HG03571 (cell line): ENCODE data around the gene DBH.

Source experiments
- ATAC-seq: cut with Tn5 transposase; IDR thresholded peaks from one replicate; pipeline ENCODE4 v1.9.1; 2021; ENCODE audit not compliant: unreplicated experiment

The DBH gene

GRCh38 chr9:133681658-133682306, 45.6 kb downstream of the DBH start:
- ATAC-seq, result no peak

- ATAC-seq, result no peak
These were observed 46.8 kb downstream of the DBH start for GRCh38 chr9:133682818-133683585.

GRCh38 chr9:133683586-133684120, 47.5 kb downstream of the DBH start:
- ATAC-seq, result no peak

- no peak for ATAC-seq
These were observed 48.2 kb downstream of the DBH start for GRCh38 chr9:133684121-133684935.

- ATAC-seq, result no peak
These were observed 48.8 kb downstream of the DBH start for GRCh38 chr9:133684936-133685361.

GRCh38 chr9:133685653-133686609, 49.8 kb downstream of the DBH start:
- ATAC-seq, result no peak

GRCh38 chr9:133686642-133687575, 50.7 kb downstream of the DBH start:
- ATAC-seq, result no peak

GRCh38 chr9:133687856-133688761, 51.9 kb downstream of the DBH start:
- ATAC-seq, result no peak

- ATAC-seq, result no peak
These were observed 53.1 kb downstream of the DBH start for GRCh38 chr9:133689151-133689763.

- no peak for ATAC-seq
These were observed 54.0 kb downstream of the DBH start for GRCh38 chr9:133690081-133690561.

- ATAC-seq, result no peak
These were observed 55.0 kb downstream of the DBH start for GRCh38 chr9:133691191-133691590.

GRCh38 chr9:133691626-133692363, 55.6 kb downstream of the DBH start:
- ATAC-seq, result no peak

- ATAC-seq, result no peak
These were observed 56.3 kb downstream of the DBH start for GRCh38 chr9:133692364-133692985.

GRCh38 chr9:133693116-133693515, 57.0 kb downstream of the DBH start:
- no peak for ATAC-seq

GRCh38 chr9:133693703-133694529, 57.8 kb downstream of the DBH start:
- no peak for ATAC-seq

- ATAC-seq, result no peak
These were observed 58.5 kb downstream of the DBH start for GRCh38 chr9:133694686-133695085.
